GM23338 (cell line): ENCODE results near the gene RFX7. TPM values are rescaled to one million over a fixed set of nuclear protein-coding genes. Genes with fewer than 3 reads are reported as not detected.

Source experiments
- ATAC-seq: fragments of 200-7000 bp; cut with Tn5 transposase; 3 replicates; pipeline ENCODE4 v1.9.1; 2020
- DNase-seq: peaks from one replicate; pipeline ENCODE4 v3.0.0-alpha.2; 2015; ENCODE audit warnings: low spot score
- H2AFZ ChIP-seq: fragments of 200-600 bp; sonication (generic); 2 replicates; pipeline ENCODE4 v1.8.0; 2016; ENCODE audit warnings: antibody characterized with exemption, mild to moderate bottlenecking, moderate library complexity
- H3F3A ChIP-seq: fragments of 200-600 bp; sonication (generic); replicated peaks from 2 replicates; pipeline ENCODE4 v1.8.0; 2017; ENCODE audit warnings: antibody characterized with exemption, mixed run types, low read depth
- H3K27ac ChIP-seq: fragments of 200-600 bp; sonication (generic); 2 replicates; pipeline ENCODE4 v1.6.1; 2016; ENCODE audit warnings: low read depth
- H3K27me3 ChIP-seq: fragments of 200-600 bp; sonication (generic); 2 replicates; pipeline ENCODE4 v1.8.0; 2016; ENCODE audit warnings: mild to moderate bottlenecking, mixed run types, moderate library complexity; ENCODE audit not compliant: insufficient read depth
- H3K36me3 ChIP-seq: fragments of 200-600 bp; sonication (generic); 2 replicates; pipeline ENCODE4 v1.8.0; 2016; ENCODE audit warnings: mild to moderate bottlenecking; ENCODE audit not compliant: insufficient read depth
- H3K4me1 ChIP-seq: fragments of 200-600 bp; sonication (generic); 2 replicates; pipeline ENCODE4 v1.8.0; 2016; ENCODE audit warnings: mild to moderate bottlenecking, moderate library complexity; ENCODE audit not compliant: insufficient read depth
- H3K4me2 ChIP-seq: fragments of 200-600 bp; sonication (generic); 2 replicates; pipeline ENCODE4 v1.7.1; 2017; ENCODE audit warnings: mixed run types
- H3K4me3 ChIP-seq: fragments of 200-600 bp; sonication (generic); 2 replicates; pipeline ENCODE4 v1.6.1; 2016; ENCODE audit warnings: mixed run types
- H3K79me2 ChIP-seq: fragments of 200-600 bp; sonication (generic); replicated peaks from 2 replicates; pipeline ENCODE4 v1.8.0; 2017; ENCODE audit warnings: mild to moderate bottlenecking; ENCODE audit not compliant: insufficient read depth
- H3K9me2 ChIP-seq: fragments of 200-600 bp; sonication (generic); 2 replicates; pipeline ENCODE4 v1.8.0; 2017; ENCODE audit not compliant: insufficient read depth
- H4K20me1 ChIP-seq: fragments of 200-600 bp; sonication (generic); replicated peaks from 2 replicates; pipeline ENCODE4 v1.8.0; 2017; ENCODE audit warnings: mild to moderate bottlenecking; ENCODE audit not compliant: insufficient read depth
- H3K27ac Mint-ChIP-seq: 2 replicates; pipeline ENCODE4 v1.8.0; 2020; ENCODE audit warnings: inconsistent platforms, mild to moderate bottlenecking, moderate library complexity, mixed read lengths
- H3K27me3 Mint-ChIP-seq: 3 replicates; pipeline ENCODE4 v1.8.0; 2022; ENCODE audit warnings: low read depth, mild to moderate bottlenecking, moderate library complexity, mixed read lengths, inconsistent platforms; ENCODE audit not compliant: insufficient read depth, poor library complexity
- H3K36me3 Mint-ChIP-seq: 3 replicates; pipeline ENCODE4 v1.8.0; 2021; ENCODE audit warnings: low read depth, mild to moderate bottlenecking, inconsistent platforms, moderate library complexity, mixed read lengths
- H3K4me1 Mint-ChIP-seq: 3 replicates; pipeline ENCODE4 v1.8.0; 2020; ENCODE audit warnings: mild to moderate bottlenecking, inconsistent platforms, mixed read lengths
- H3K4me3 Mint-ChIP-seq: 3 replicates; pipeline ENCODE4 v1.8.0; 2021; ENCODE audit warnings: moderate library complexity, mild to moderate bottlenecking, inconsistent platforms, mixed read lengths
- H3K9me3 Mint-ChIP-seq: 3 replicates; pipeline ENCODE4 v1.8.0; 2020; ENCODE audit warnings: moderate library complexity, mild to moderate bottlenecking, inconsistent platforms, mixed read lengths
- CREB1 ChIP-seq: fragments of 250-450 bp; sonication (Bioruptor Pico); IDR thresholded peaks from 2 replicates; pipeline ENCODE4 v1.5.0; 2020; ENCODE audit warnings: low read depth, mild to moderate bottlenecking, moderate library complexity
- NANOG ChIP-seq: IDR thresholded peaks from 2 replicates; pipeline ENCODE4 v1.6.1; 2016; ENCODE audit warnings: antibody characterized with exemption, borderline replicate concordance
- POLR2AphosphoS5 ChIP-seq: IDR thresholded peaks from 2 replicates; pipeline ENCODE4 v1.6.1; 2016; ENCODE audit warnings: antibody characterized with exemption, low read depth
- ZNF114 ChIP-seq: fragments of 250-450 bp; sonication (Bioruptor Pico); IDR thresholded peaks from 2 replicates; pipeline ENCODE4 v1.5.0; 2020; ENCODE audit warnings: mild to moderate bottlenecking, moderate library complexity
- polyA plus RNA-seq: library from polyadenylated mRNA; unstranded; fragments of >200 nt; fragmentation: Nextera tagmentation; extraction: Ambion mirVana; gene quantifications from 2 replicates; pipeline ENCODE4 v1.2.1, GENCODE V29; 2016
- total RNA-seq: library from RNA; depleted of rRNA; stranded (reverse); fragments of >200 nt; shearing (Covaris generic); gene quantifications from 2 replicates; pipeline ENCODE4 v1.2.3, GENCODE V29; 2014
- TF ChIP-seq, protein P1 (sequence below), 2 experiments: fragments of 200-600 bp in 1 of 2; sonication (generic) in 1 of 2; conservative IDR thresholded peaks; 2 replicates each; pipeline versions ENCODE4 v1.5.1 to v1.6.1; 2016 to 2017; ENCODE audit warnings: antibody characterized with exemption in 2 of 2, low read depth in 2 of 2, mild to moderate bottlenecking in 2 of 2, moderate library complexity in 1 of 2
- TF ChIP-seq, protein P2 (sequence below): IDR thresholded peaks from 2 replicates; pipeline ENCODE4 v1.6.1; 2016; ENCODE audit warnings: antibody characterized with exemption
- TF ChIP-seq, protein P3 (sequence below): fragments of 250-450 bp; sonication (Bioruptor Pico); IDR thresholded peaks from 2 replicates; pipeline ENCODE4 v1.5.0; 2020; ENCODE audit warnings: mild to moderate bottlenecking, moderate library complexity

Gene RFX7
- total and polyA plus RNA-seq, 2 experiments from 2014 or later = 17.6 to 33.6 TPM

DNA sequence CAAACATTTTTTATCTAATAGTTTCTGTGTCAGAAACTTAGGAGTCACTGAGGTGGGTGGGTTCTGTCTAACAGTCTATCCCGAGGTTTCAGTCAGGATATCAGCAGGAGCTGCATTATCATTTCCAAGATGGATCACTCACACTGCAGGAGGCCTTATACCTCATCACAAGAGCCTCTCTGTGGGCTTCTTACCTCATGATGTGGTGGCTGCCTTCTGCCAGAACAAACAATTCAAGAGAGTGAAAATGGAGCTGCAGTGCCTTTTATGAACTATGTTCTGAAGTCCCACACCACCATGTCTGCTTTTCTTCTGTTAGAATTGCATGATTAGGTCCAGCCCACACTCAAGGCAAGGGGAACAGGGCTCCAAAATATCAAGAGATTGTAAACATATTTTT, 27.9 kb downstream of the RFX7 start:
- DNase-seq (peak; percentile 45), ATAC-seq (peak; percentile 70)
- Mint-ChIP-seq H3K27me3 (no peaks in the 10 kb centered on the region), H3K4me3 (no peak overlapping the region), H3K27ac (0 out of 2 replicates have a peak overlapping the region, but pooled peaks have one; percentile 37), H3K4me1 (peaks cover 24% of the 10 kb centered on the region), H3K9me3 (peaks cover 4% of the 10 kb centered on the region; the same call in 1 of the 3 replicates), H3K36me3 (peaks cover 31% of the 10 kb centered on the region)
- H3K36me3 ChIP-seq = no peaks in the 10 kb centered on the region
- H3K4me3 ChIP-seq = no peak overlapping the region
- TF ChIP-seq, protein P1, sequence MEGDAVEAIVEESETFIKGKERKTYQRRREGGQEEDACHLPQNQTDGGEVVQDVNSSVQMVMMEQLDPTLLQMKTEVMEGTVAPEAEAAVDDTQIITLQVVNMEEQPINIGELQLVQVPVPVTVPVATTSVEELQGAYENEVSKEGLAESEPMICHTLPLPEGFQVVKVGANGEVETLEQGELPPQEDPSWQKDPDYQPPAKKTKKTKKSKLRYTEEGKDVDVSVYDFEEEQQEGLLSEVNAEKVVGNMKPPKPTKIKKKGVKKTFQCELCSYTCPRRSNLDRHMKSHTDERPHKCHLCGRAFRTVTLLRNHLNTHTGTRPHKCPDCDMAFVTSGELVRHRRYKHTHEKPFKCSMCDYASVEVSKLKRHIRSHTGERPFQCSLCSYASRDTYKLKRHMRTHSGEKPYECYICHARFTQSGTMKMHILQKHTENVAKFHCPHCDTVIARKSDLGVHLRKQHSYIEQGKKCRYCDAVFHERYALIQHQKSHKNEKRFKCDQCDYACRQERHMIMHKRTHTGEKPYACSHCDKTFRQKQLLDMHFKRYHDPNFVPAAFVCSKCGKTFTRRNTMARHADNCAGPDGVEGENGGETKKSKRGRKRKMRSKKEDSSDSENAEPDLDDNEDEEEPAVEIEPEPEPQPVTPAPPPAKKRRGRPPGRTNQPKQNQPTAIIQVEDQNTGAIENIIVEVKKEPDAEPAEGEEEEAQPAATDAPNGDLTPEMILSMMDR (conservative IDR thresholded peaks at IDR 0.05; ENCODE audit: low read depth in 2 of 2) = no peak
- TF ChIP-seq CREB1 (CRISPR knock-in tag) (peak; percentile 58; the same call in 1 of the 2 replicates), ZNF114 (CRISPR knock-in tag) (no peak), NANOG (no peak), POLR2AphosphoS5 (no peak)
- TF ChIP-seq, protein P2, sequence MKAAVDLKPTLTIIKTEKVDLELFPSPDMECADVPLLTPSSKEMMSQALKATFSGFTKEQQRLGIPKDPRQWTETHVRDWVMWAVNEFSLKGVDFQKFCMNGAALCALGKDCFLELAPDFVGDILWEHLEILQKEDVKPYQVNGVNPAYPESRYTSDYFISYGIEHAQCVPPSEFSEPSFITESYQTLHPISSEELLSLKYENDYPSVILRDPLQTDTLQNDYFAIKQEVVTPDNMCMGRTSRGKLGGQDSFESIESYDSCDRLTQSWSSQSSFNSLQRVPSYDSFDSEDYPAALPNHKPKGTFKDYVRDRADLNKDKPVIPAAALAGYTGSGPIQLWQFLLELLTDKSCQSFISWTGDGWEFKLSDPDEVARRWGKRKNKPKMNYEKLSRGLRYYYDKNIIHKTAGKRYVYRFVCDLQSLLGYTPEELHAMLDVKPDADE = no peak
- TF ChIP-seq, protein P3, sequence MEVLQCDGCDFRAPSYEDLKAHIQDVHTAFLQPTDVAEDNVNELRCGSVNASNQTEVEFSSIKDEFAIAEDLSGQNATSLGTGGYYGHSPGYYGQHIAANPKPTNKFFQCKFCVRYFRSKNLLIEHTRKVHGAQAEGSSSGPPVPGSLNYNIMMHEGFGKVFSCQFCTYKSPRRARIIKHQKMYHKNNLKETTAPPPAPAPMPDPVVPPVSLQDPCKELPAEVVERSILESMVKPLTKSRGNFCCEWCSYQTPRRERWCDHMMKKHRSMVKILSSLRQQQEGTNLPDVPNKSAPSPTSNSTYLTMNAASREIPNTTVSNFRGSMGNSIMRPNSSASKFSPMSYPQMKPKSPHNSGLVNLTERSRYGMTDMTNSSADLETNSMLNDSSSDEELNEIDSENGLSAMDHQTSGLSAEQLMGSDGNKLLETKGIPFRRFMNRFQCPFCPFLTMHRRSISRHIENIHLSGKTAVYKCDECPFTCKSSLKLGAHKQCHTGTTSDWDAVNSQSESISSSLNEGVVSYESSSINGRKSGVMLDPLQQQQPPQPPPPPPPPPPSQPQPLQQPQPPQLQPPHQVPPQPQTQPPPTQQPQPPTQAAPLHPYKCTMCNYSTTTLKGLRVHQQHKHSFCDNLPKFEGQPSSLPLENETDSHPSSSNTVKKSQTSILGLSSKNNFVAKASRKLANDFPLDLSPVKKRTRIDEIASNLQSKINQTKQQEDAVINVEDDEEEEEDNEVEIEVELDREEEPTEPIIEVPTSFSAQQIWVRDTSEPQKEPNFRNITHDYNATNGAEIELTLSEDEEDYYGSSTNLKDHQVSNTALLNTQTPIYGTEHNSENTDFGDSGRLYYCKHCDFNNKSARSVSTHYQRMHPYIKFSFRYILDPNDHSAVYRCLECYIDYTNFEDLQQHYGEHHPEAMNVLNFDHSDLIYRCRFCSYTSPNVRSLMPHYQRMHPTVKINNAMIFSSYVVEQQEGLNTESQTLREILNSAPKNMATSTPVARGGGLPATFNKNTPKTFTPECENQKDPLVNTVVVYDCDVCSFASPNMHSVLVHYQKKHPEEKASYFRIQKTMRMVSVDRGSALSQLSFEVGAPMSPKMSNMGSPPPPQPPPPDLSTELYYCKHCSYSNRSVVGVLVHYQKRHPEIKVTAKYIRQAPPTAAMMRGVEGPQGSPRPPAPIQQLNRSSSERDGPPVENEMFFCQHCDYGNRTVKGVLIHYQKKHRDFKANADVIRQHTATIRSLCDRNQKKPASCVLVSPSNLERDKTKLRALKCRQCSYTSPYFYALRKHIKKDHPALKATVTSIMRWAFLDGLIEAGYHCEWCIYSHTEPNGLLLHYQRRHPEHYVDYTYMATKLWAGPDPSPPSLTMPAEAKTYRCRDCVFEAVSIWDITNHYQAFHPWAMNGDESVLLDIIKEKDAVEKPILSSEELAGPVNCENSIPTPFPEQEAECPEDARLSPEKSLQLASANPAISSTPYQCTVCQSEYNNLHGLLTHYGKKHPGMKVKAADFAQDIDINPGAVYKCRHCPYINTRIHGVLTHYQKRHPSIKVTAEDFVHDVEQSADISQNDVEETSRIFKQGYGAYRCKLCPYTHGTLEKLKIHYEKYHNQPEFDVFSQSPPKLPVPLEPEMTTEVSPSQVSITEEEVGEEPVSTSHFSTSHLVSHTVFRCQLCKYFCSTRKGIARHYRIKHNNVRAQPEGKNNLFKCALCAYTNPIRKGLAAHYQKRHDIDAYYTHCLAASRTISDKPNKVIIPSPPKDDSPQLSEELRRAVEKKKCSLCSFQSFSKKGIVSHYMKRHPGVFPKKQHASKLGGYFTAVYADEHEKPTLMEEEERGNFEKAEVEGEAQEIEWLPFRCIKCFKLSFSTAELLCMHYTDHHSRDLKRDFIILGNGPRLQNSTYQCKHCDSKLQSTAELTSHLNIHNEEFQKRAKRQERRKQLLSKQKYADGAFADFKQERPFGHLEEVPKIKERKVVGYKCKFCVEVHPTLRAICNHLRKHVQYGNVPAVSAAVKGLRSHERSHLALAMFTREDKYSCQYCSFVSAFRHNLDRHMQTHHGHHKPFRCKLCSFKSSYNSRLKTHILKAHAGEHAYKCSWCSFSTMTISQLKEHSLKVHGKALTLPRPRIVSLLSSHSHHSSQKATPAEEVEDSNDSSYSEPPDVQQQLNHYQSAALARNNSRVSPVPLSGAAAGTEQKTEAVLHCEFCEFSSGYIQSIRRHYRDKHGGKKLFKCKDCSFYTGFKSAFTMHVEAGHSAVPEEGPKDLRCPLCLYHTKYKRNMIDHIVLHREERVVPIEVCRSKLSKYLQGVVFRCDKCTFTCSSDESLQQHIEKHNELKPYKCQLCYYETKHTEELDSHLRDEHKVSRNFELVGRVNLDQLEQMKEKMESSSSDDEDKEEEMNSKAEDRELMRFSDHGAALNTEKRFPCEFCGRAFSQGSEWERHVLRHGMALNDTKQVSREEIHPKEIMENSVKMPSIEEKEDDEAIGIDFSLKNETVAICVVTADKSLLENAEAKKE = 0 out of 2 replicates have a peak, but pooled peaks have one; percentile 22
- H2AFZ ChIP-seq = no peak overlapping the region
- no peaks in the 10 kb centered on the region for H3K9me2 ChIP-seq
- 0 out of 2 replicates have a peak overlapping the region, but pooled peaks have one; percentile 2 for H3K4me2 ChIP-seq
- H3K27me3 ChIP-seq = no peaks in the 10 kb centered on the region
- H3K4me1 ChIP-seq = no peaks in the 10 kb centered on the region; the same call in 1 of the 2 replicates
- no peaks in the 10 kb centered on the region for H3F3A ChIP-seq
- peaks cover 4% of the 10 kb centered on the region for H4K20me1 ChIP-seq
- H3K79me2 ChIP-seq = peaks cover 100% of the 10 kb centered on the region
- no peak overlapping the region for H3K27ac ChIP-seq
